Kidney glomerular epithelial cell (primary cell): ENCODE measurements around the gene DPP6.
"Not testable (repeated sequence)": the region's sequence is repeated elsewhere in the genome, so short reads cannot be mapped to it uniquely, and the experiment has no call there.

Source experiments
- DNase-seq: peaks from one replicate; lab custom pipeline; 2025; lab: John Stamatoyannopoulos, UW

Gene DPP6

DNA sequence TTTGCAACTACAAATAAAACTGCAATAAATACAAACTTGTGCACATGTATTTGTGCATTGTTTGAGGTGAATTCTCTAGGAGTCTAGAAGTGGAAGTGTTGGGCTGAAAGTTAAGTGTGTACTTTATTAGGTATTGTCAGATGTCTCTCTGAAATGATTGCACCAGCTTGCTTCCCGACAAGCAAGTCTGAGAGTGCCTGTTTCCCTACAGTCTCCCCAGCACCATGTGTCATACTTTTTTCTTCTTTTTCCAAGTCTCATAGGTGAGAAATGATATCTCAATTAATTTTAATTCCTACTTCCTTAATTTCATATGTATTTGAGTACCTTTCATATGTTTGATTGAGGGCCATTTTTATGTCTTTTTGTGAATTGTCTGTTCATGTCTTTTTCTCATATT lies 614.6 kb downstream of the DPP6 start:
- no peak for DNase-seq

DNA sequence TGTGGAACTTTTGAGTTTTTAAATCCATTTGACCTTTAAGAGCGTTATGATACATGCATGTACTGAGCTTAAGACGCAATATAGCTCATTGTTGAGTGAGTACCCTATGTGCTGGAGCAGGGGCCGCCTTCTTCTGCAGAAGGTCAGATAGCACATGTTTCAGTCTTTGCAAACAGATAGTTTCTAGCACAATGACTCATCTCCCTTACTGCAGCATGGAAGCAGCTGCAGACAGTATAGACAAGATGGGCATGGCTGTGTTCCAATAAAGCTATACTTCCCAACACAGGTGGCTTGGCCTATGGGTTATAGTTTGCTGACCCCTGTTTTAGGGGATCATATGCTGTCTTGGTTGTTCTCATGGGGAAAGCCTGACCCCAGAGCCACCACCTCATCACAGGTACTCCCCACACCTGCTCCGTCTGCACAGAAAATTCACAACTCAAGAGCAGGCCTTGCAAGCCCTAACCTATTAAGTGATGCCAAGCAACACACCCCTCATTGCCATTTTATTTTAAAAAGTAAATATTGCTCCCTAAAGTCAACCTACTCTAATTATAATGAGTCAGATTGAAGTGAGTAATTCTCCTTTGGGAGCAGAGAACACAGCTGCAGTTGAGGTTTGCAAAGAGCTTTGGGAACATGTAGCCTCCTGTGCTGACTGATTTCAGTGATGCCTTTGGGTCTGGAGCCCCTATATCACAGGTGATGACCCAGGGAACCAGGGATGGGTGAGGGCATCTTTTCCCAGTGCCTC lies 620.6 kb downstream of the DPP6 start:
- DNase-seq, result no peak

DNA sequence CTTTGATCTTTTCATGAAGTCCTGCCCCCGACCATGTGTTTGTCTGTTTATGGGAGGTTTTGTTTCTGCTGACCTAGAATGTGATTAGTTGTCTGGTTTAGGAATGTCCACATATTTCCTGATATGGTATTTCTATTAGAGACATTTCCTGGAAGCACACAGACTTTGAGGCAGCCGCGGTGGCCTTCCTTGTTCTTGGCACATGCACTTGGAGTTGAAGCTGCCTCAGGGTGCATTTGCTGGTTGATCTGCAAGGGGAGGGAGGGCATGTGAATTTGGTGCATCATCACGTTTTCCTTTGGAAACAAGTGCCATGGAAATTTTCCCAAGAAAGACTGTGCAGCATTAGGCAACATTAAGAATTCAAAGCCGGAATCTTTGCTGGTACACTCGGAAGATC lies 622.0 kb downstream of the DPP6 start:
- DNase-seq, result no peak

DNA sequence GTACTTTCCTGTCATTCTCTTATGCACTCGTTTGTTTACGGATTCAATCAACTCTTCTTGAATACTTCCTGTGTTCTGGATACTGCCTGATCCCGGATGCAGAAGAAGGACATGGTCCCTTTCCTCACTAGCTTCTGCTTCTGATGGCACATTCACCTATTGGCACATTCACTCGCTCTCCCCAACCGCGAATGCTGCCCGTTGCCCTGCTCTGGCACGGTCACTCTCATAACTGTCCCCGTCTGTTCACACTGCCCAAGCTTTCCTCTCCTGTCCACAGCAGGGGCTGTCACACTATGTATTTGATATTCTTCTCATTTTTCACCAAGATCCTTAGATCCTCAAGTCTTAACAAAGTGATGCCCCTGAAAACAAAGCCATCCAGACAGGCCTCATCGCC lies 623.4 kb downstream of the DPP6 start:
- no peak for DNase-seq

DNA sequence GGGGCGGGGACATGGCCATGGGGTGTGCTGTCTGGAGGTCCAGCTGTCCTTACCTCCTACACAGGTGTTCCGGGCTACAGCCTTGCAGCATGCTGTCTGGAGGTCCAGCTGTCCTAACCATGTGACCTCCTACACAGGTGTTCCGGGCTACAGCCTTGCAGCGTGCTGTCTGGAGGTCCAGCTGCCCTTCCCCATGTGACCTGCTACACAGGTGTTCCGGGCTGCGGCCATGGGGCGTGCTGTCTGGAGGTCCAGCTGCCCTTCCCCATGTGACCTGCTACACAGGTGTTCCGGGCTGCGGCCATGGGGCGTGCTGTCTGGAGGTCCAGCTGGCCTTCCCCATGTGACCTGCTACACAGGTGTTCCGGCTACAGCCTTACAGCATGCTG lies 623.8 kb downstream of the DPP6 start:
- DNase-seq, result not testable (repeated sequence)

DNA sequence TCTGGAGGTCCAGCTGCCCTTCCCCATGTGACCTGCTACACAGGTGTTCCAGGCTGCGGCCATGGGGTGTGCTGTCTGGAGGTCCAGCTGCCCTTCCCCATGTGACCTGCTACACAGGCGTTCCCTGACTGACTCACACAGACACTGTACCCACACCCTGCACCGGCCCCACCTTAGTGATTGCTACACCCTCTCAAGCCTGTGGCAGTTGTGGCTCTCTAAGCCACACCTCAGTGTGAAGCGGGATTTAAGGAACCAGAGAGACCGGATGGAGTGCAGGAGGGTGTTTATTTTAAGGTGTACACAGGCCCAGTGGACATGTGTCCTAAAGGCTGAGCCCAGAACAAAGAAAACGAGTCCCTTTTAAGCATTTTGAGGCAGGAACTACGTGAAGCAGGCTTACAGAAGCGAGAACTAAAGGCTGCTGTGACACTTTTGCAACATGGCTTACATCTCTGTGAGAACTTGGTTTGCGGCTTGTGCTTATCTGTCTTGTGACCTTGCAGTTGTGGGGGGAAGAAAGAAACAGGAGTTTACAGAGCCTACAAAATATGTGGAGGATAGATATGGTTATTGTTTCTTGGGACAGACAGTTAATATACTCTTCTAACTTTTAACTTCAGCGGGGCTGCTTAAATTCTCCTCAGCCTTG lies 624.4 kb downstream of the DPP6 start:
- DNase-seq, result no peak

DNA sequence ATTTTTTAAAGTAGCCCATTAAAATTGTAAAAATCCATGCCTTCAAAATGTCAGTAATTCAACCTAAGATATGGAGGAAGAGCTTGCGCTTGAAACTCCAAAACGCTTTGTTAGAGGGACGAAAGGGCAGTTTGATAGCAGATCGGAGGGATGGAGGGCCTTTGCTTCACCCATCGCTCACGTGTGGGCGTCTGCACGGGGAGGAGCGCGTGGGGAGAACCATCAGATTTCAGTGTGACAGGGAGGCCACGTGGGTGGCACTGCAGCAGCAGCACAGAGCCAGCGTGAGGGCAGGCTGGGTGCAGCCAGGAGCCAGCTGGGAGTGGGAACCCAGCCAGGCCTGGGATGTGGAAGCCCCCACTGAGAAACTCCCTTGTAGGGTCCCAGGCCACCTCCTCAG lies 625.3 kb downstream of the DPP6 start:
- DNase-seq, result no peak

DNA sequence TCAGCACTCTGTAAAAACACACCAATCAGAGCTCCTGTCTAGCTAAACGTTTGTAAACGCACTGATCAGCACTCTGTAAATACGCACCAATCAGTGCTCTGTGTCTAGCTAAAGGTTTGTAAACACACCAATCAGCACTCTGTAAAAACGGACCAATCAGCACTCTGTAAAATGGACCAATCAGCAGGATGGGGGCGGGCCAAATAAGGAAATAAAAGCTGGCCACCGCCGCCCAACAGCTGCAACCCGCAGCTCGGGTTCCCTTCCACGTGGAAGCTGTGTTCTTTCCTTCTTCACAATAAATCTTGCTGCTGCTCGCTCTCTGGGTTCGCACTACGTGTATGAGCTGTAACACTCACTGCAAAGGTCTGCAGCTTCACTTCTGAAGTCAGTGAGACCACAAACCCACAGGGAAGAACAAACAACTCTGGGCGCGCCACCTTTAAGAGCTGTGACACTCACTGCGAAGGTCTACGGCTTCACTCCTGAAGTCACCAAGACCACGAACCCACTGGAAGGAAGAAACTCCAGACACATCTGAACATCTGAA lies 625.9 kb downstream of the DPP6 start:
- not testable (repeated sequence) for DNase-seq

DNA sequence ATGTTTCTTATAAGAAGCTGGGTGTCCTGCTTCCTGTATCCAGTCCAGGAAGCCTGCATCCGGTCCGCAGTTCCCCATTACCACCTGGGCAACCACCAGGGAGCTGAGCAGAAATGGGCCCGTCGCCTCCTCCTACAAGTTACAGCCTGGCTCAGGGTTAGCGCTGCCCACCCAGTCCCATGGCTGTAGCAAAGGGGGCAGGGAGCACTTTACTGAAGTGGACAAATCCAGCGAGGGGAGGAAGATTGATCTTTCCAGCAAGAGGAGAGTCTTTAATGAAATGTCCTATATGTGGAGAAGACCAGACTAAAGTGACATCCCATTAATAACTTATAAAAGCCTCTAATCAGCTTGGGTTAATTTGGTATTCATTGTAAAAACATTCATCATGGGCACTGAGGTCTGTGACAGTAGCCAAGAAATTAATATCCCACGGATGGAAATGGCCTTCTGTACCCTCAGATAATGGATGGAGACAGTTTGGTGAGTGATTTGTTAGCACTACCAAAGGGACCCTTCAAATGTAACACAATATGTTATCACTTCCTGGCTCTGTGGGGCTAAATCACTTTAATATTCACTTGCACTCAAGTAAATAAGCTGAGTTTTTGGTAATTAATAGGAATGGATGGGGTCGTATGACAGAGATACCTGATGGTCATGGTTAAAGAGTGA lies 627.3 kb downstream of the DPP6 start:
- DNase-seq, result no peak

DNA sequence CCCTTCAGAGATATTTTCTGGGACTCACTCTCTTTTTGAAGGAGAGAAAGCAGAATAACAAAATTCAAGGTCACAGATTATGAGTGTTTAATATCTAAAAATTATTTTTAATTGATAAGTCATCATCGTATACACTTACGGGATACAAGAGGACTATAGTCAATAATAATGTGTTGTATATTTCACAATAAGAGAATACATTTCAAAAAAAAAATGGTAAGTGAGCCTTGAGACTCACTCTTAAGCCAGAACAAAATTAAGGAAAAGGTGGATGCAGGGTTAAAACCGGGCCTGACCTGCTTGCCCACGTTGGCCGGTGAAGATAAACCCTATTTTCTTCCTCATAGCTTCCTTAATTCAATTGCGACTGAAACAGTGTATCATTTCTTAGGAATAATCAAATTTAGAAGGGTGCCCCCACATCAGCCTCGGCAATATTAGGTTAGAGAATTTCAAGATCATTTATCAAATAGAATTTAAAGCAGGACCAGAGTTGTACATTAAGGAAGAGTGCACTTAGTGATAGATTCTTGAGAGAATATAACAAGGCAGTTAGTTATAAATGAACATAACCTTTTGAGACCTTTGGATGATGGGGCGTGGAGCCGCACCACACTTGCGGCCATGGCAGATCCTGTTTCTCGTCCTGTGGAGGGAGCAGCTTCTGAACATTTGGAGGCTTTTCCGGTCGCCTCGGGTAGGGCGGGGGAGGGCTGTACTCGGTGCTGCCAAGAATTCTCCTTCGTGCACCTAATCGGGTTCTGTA lies 628.9 kb downstream of the DPP6 start:
- no peak for DNase-seq

DNA sequence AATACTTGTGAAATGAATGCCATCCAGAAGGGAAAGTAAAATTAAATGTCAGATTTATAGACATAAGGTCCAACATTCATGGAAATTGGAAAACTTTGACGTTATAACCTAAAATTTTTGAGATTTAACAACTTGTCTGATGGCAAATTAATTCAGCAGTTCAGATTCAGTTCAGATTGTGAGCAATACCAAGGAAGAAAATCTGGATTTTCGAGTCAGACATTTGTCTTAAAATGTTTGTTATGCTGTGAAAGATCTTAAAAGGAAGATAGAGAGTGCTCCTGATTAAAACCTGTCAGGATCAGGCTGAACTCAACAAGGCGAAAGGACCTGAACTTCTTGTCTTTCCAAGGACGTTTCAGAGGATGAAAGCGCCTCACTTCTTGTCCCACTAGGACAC lies 629.8 kb downstream of the DPP6 start:
- DNase-seq, result no peak

DNA sequence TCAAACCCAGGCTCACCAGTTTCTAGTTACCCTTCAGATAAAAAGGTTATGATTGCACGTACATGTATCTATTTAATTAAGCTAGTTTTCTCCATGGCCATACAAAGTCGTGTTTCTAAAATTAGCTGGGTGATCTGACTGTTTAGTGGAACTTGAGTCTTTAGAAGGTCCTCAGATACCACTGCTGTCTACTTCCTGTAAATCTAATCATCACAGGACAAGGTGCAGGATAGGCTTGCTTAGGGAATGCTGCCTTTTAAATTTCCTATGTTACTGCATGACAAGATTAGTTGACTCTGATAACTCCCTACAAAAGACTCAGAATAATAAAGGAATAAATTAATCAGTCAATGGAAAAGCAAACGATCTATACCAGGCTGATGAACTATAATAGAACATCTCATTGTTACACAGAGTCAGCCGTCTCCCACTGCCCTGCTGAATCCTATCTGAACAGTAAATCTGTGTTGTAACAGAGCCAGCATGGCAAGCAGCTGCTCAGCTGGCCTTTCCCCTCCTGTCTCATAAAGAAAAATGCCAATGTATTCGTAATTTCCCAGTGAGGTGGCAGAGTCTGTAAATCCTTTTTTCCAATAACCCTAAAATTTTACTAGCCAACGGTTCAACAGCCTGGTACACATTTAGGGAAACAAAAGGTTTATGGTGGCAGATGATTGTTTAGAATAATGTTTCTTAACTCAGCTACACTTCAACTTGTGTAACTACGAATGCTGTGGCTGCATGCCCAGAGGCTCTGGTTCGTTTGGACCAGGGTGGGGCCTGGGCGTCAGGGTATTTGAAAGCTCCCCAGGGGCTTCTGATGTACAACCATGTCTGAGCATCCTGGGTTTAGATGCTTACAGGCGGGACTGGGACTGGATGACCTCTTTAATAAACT lies 632.7 kb downstream of the DPP6 start:
- no peak for DNase-seq

DNA sequence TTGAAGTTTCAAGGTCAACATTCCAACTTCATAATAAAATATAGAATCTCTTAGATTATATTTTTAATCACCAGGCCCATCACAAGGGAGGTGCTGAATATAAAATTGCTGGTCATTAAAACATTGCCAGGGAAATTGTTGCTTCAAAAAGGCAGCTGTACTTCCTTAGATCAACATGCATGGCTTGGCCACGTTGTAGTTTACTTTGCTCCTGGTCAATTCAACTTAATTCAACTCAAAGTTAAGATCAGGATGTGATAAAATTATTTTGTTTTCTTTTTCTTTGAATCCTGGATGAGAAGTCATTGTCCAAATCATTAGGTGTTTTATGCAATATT lies 633.3 kb downstream of the DPP6 start:
- DNase-seq, result no peak

DNA sequence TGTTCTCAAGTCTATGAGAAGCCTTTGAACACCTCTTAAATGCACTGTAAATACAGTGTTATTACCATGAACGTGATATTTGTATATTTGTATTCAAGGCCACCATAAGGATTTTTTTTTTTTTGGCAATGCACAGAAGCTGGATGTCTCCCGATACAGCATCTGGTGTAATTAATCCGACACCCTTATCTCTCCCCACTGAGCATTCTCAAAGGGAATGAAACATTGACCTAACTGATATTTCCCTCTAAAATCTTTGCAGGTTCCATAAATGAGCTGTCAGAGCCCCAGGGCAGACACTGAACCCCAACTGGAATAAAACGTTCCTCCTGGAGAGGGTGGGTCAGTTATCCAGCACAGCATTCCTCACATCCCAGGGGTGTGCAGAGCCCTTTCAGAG lies 634.1 kb downstream of the DPP6 start:
- DNase-seq, result no peak

DNA sequence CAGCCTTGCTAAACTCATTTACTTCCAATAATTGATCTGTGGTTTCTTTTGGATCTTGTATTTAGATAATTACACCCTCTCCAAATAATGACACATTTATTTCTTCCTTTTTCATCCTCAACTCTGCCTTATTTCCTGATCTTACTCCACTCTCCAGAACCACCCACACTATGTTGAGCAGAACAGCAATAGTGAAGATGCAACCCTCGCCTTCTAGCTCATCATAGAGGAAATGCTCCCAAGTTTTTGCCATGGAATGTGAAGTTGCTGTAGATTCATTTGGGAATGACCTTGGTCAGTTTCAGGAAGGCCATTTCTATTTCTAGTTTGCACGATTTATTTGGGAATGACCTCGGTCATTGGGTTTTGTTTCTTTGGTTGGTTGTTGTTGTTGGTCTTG lies 636.8 kb downstream of the DPP6 start:
- DNase-seq, result no peak

DNA sequence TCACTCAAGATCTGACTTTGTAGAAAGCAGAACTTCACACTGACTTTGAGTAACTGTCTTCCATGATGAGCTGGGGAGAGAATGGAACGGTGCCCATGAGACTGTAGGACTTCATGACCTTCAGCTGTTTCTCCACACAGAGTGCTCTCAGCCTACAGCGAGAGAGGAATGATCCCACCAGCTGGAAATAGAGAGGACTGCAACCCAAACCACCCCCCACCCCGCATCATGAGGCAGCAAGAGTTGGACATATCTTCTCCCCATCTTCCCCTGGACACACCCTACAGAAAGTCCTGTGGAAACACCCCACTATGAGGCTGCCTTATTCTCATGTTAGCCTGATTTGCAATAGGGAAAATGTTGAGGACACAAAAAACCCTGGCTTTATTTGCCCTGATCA lies 638.2 kb downstream of the DPP6 start:
- DNase-seq, result no peak

DNA sequence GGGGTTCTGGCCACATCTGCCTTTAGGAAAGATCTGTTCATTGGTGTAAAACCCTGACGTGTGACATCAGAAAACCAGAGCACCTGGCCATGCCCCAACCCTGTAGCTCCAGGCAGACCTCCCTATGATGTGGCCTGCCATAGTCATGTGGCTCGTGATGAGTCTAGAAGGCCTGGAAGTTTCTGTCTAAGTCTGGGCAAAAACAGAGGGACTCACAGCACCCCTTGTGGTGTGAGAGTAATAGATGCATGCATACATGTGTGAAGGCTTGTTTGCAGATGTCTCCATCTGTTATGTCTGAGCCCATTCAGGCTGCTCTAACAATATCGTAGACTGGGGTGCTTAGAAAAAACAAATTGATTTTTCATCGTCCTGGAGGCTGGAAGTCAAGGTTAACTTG lies 641.5 kb downstream of the DPP6 start:
- DNase-seq, result no peak

DNA sequence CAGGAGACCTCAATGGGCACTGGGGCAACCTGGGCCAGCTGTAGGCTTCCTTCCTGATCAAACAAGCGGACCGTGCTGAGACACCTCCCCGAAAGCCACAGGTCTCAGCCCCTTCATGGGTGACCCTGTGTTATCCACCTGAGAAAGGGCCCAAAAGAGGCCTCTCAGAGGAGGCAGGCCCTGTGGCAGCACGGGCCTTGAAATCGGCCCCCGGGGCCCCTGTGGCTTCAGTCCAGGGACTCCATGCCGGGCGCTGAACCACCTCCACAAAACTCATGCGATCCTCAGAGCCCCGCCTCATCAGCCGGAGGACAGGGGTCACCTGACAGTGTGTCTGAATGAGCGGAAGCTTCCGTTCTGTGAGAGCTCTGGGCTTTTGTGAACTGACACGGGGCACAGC lies 643.6 kb downstream of the DPP6 start:
- DNase-seq, result no peak

DNA sequence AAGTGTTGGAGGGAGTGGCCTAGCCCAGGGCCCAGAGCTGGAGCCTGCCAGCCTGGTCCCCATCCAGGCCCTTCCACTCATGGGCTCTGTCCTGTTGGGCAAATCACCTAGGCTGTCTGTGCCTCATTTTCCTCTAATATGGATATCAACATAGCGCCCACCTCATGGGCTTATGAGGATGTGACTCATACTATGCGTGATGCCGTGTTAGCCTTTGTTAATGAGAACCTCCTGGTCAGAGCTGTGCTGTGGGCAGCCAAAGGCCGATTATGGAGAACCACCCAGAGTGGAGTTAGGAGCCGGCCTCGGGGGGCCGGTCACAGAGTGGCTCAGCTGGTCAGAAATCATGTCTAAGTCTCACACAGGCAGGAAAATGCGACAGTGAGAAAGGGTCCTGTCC lies 644.4 kb downstream of the DPP6 start:
- DNase-seq, result no peak

DNA sequence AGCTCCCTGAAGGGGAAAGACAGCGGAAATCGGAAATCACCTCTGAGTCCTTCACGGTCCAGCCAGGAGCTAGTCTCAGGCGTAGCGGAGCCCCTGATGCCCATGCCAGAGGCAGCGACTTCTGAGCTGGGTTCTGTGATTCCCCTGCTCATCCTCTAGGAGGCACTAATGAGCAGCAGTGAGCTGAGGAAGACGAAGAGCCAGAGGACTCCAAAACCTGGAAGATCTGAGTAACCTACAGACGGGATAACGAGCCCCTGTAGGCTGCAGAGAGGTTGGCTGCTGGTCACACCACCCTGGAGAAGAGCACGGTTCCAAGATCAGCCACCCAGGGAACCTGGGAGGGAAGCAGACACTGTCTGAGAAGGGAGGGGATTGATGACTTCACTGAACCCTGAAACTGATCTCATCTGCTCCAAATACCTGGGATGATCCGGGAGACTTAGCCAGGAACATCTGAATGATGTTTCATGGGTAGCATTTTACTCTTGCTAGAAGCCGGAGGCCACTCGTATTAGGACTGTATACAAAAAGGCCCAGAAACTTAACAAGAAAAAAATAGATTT lies 646.6 kb downstream of the DPP6 start:
- DNase-seq, result no peak

DNA sequence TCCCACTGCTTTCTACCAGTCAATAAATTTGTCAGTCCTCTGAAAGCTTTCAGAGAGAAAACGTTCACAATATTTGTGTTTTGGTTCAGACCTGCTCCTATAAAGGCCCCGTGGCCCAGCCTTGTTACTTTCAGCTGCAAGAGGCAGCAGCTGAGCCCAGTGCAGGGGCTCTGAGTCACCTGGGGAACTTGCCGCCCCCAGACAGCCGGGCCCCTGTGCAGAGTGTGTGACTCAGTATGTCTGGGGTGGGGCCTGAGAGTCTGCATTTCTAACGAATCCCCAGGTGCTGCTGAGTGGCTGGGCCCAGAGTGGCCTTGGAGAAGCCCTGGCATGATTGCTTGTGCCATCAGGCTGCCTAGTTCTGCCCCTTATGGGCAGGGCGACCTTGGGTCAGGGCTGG lies 647.2 kb downstream of the DPP6 start:
- no peak for DNase-seq
